ENCODE data around the gene GARRE1.
A peak's percentile ranks its signal among the peaks of the same experiment; 100 is the strongest.
"Not testable (repeated sequence)": the region's sequence is repeated elsewhere in the genome, so short reads cannot be mapped to it uniquely, and the experiment has no call there.

GARRE1 gene

GRCh38 chr19:34215666-34216038 lies 38.7 kb upstream of the GARRE1 start:
- no peak for DNase-seq (ENCODE audit: extremely low read depth, low read depth)
- no peak for TF ChIP-seq CTCF (IDR thresholded peaks at IDR 0.05; ENCODE audit: low read depth, low read length, missing control alignments)
- H3K4me3 ChIP-seq (replicated peaks; ENCODE audit: low read depth, low read length): no peak overlapping the region

GRCh38 chr19:34216745-34217219 lies 37.6 kb upstream of the GARRE1 start:
- H3K4me3 ChIP-seq (replicated peaks; ENCODE audit: low read depth, low read length); DNase-seq (ENCODE audit: extremely low read depth, low read depth): not testable (repeated sequence)

- TF ChIP-seq CTCF (IDR thresholded peaks at IDR 0.05; ENCODE audit: low read depth, low read length, missing control alignments): no peak
- H3K4me3 ChIP-seq (replicated peaks; ENCODE audit: low read depth, low read length): no peak overlapping the region
- DNase-seq (ENCODE audit: extremely low read depth, low read depth): peak; percentile 76
Measured at GRCh38 chr19:34217952-34218817, 36.2 kb upstream of the GARRE1 start.

GRCh38 chr19:34218818-34219164 lies 35.6 kb upstream of the GARRE1 start:
- DNase-seq (ENCODE audit: extremely low read depth, low read depth): no peak
- TF ChIP-seq CTCF (IDR thresholded peaks at IDR 0.05; ENCODE audit: low read depth, low read length, missing control alignments): no peak
- H3K4me3 ChIP-seq (replicated peaks; ENCODE audit: low read depth, low read length): no peak overlapping the region

GRCh38 chr19:34220472-34221063 lies 33.8 kb upstream of the GARRE1 start:
- TF ChIP-seq CTCF (IDR thresholded peaks at IDR 0.05; ENCODE audit: low read depth, low read length, missing control alignments): peak; percentile 80
- H3K4me3 ChIP-seq (replicated peaks; ENCODE audit: low read depth, low read length): no peak overlapping the region
- DNase-seq (ENCODE audit: extremely low read depth, low read depth): no peak

GRCh38 chr19:34222386-34222785 lies 32.0 kb upstream of the GARRE1 start:
- no peak for DNase-seq (ENCODE audit: extremely low read depth, low read depth)
- no peak for TF ChIP-seq CTCF (IDR thresholded peaks at IDR 0.05; ENCODE audit: low read depth, low read length, missing control alignments)
- no peak overlapping the region for H3K4me3 ChIP-seq (replicated peaks; ENCODE audit: low read depth, low read length)

GRCh38 chr19:34224996-34225658 lies 29.2 kb upstream of the GARRE1 start:
- H3K4me3 ChIP-seq (replicated peaks; ENCODE audit: low read depth, low read length): no peak overlapping the region
- TF ChIP-seq CTCF (IDR thresholded peaks at IDR 0.05; ENCODE audit: low read depth, low read length, missing control alignments): no peak
- DNase-seq (ENCODE audit: extremely low read depth, low read depth): no peak

All from HFF-Myc (cell line).